PC-3 (cell line): ENCODE results near the gene CDK16. TPM values are rescaled to one million over a fixed set of nuclear protein-coding genes. Genes with fewer than 3 reads are reported as not detected.

ENCODE experiments used
- ATAC-seq: fragments of 200-7000 bp; cut with Tn5 transposase; 2 replicates; pipeline ENCODE4 v1.9.1; 2020; ENCODE audit warnings: mild to moderate bottlenecking, moderate library complexity
- BruUV-seq: library from RNA; stranded (reverse); fragments of 400-500 nt; replicated peaks from 2 replicates; lab custom pipeline; 2021; lab: Mats Ljungman, UMichigan
- CTCF ChIA-PET: fragments of 300-600 bp; sonication (Branson Sonifier 250); formaldehyde crosslinking; loops from one replicate; lab custom pipeline; 2022; ENCODE audit warnings: antibody characterized with exemption; lab: Charles Lee
- POLR2A ChIA-PET: fragments of 300-600 bp; sonication (Branson Sonifier 250); formaldehyde crosslinking; loops from one replicate; lab custom pipeline; 2022; ENCODE audit warnings: antibody characterized with exemption; ENCODE audit not compliant: unreplicated experiment; lab: Charles Lee
- DNase-seq: peaks from one replicate; pipeline ENCODE4 v3.0.0-alpha.2; 2015
- H2AFZ ChIP-seq: fragments of 300-600 bp; sonication (generic); 2 replicates; pipeline ENCODE4 v1.6.0; 2016; ENCODE audit warnings: antibody characterized with exemption, low read length
- H3F3A ChIP-seq: fragments of 300-600 bp; sonication (generic); one replicate; pipeline ENCODE4 v1.6.0; 2017; ENCODE audit warnings: antibody characterized with exemption, low read length, control low read depth, mild to moderate bottlenecking; ENCODE audit not compliant: unreplicated experiment
- H3K27ac ChIP-seq: fragments of 300-600 bp; sonication (generic); 2 replicates; pipeline ENCODE4 v1.5.1; 2016; ENCODE audit warnings: mild to moderate bottlenecking, low read length
- H3K27me3 ChIP-seq: fragments of 300-600 bp; sonication (generic); 2 replicates; pipeline ENCODE4 v1.6.1; 2016; ENCODE audit warnings: low read length, mixed read lengths
- H3K36me3 ChIP-seq: fragments of 300-600 bp; sonication (generic); 2 replicates; pipeline ENCODE4 v1.6.1; 2016; ENCODE audit warnings: low read depth, mixed run types, low read length, mixed read lengths
- H3K4me1 ChIP-seq: fragments of 300-600 bp; sonication (generic); 2 replicates; pipeline ENCODE4 v1.5.1; 2016; ENCODE audit warnings: low read length; ENCODE audit not compliant: insufficient read depth
- H3K4me2 ChIP-seq: fragments of 300-600 bp; sonication (generic); 2 replicates; pipeline ENCODE4 v1.6.0; 2016; ENCODE audit warnings: low read length
- H3K4me3 ChIP-seq: fragments of 300-600 bp; sonication (generic); 2 replicates; pipeline ENCODE4 v1.5.1; 2016; ENCODE audit warnings: mild to moderate bottlenecking, low read length, mixed read lengths
- H3K79me2 ChIP-seq: fragments of 300-600 bp; sonication (generic); 2 replicates; pipeline ENCODE4 v1.6.1; 2017; ENCODE audit warnings: low read length, mixed read lengths
- H3K9ac ChIP-seq: fragments of 300-600 bp; sonication (generic); 2 replicates; pipeline ENCODE4 v1.6.0; 2016; ENCODE audit warnings: mild to moderate bottlenecking, low read length
- H3K9me2 ChIP-seq: fragments of 300-600 bp; sonication (generic); replicated peaks from 2 replicates; pipeline ENCODE4 v1.6.1; 2016; ENCODE audit warnings: mixed run types, low read length, mixed read lengths
- H3K9me3 ChIP-seq: fragments of 300-600 bp; sonication (generic); 2 replicates; pipeline ENCODE4 v1.6.1; 2016; ENCODE audit warnings: low read length, mixed read lengths
- H4K20me1 ChIP-seq: fragments of 300-600 bp; sonication (generic); 2 replicates; pipeline ENCODE4 v1.6.1; 2016; ENCODE audit warnings: low read length, mixed read lengths
- EZH2 ChIP-seq: fragments of 300-600 bp; sonication (generic); IDR thresholded peaks from one replicate; pipeline ENCODE4 v1.6.1; 2017; ENCODE audit warnings: antibody characterized with exemption, mild to moderate bottlenecking, low read length; ENCODE audit not compliant: unreplicated experiment
- EZH2phosphoT487 ChIP-seq: fragments of 300-600 bp; sonication (generic); IDR thresholded peaks from 2 replicates; pipeline ENCODE4 v1.6.1; 2018; ENCODE audit warnings: mild to moderate bottlenecking, antibody characterized with exemption, low read length, borderline replicate concordance
- intact Hi-C: fragments of 100-400 bp; cut with micrococcal nuclease; formaldehyde crosslinking; loops from 2 replicates; pipeline ENCODE4 v1.9.0; 2023
- total RNA-seq: library from RNA; depleted of rRNA; stranded (reverse); fragments of >200 nt; gene quantifications from 2 replicates; pipeline ENCODE4 v1.2.3, GENCODE V29; 2014
- TF ChIP-seq, protein P1 (sequence below): fragments of 300-600 bp; sonication (generic); conservative IDR thresholded peaks from 2 replicates; pipeline ENCODE4 v1.5.1; 2017; ENCODE audit warnings: antibody characterized with exemption, low read depth, mild to moderate bottlenecking, low read length

Gene CDK16
- total RNA-seq, 1 experiment from 2014 or later, result 155 TPM

DNA sequence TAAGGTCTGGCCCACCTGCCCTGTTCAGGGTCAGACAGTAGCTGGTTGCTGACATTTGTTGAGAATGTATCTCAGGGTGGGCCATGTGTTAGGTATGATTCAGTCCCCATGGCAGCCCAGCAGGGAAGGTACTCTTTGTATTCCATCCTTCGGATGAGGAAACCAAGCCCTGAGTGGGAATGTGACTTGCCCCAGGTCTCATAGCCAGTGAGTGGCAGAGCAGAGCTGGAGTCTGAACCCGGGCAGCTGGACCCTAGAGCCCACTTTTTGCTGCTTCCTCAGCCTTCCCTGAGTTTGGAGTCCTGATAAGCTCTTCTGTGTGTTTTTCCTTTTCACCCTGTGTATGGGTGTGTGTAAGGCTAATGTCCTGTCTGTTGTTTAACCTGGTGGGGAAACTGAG is 46.5 kb upstream of the CDK16 start:
- ATAC-seq (no peak), DNase-seq (no peak)
- Histone ChIP-seq H3K27ac (no peak overlapping the region), H2AFZ (no peak overlapping the region), H3K9me2 (no peaks in the 10 kb centered on the region), H3K4me1 (no peaks in the 10 kb centered on the region), H3K27me3 (no peaks in the 10 kb centered on the region), H3F3A (no peaks in the 10 kb centered on the region), H3K4me3 (no peak overlapping the region), H3K9ac (no peak overlapping the region), H3K9me3 (no peaks in the 10 kb centered on the region), H3K79me2 (peaks cover 7% of the 10 kb centered on the region; the same call in 1 of the 2 replicates), H3K4me2 (no peak overlapping the region), H3K36me3 (peaks cover 7% of the 10 kb centered on the region; the same call in 1 of the 2 replicates), H4K20me1 (no peaks in the 10 kb centered on the region)
- intact Hi-C loops, result no loop called here
- TF ChIP-seq, protein P1, sequence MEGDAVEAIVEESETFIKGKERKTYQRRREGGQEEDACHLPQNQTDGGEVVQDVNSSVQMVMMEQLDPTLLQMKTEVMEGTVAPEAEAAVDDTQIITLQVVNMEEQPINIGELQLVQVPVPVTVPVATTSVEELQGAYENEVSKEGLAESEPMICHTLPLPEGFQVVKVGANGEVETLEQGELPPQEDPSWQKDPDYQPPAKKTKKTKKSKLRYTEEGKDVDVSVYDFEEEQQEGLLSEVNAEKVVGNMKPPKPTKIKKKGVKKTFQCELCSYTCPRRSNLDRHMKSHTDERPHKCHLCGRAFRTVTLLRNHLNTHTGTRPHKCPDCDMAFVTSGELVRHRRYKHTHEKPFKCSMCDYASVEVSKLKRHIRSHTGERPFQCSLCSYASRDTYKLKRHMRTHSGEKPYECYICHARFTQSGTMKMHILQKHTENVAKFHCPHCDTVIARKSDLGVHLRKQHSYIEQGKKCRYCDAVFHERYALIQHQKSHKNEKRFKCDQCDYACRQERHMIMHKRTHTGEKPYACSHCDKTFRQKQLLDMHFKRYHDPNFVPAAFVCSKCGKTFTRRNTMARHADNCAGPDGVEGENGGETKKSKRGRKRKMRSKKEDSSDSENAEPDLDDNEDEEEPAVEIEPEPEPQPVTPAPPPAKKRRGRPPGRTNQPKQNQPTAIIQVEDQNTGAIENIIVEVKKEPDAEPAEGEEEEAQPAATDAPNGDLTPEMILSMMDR, result no peak
- TF ChIP-seq EZH2, result no peak
- TF ChIP-seq EZH2phosphoT487, result no peak
- ChIA-PET CTCF (no interaction called here), POLR2A (no interaction called here)
- no TSS peak for BruUV-seq

DNA sequence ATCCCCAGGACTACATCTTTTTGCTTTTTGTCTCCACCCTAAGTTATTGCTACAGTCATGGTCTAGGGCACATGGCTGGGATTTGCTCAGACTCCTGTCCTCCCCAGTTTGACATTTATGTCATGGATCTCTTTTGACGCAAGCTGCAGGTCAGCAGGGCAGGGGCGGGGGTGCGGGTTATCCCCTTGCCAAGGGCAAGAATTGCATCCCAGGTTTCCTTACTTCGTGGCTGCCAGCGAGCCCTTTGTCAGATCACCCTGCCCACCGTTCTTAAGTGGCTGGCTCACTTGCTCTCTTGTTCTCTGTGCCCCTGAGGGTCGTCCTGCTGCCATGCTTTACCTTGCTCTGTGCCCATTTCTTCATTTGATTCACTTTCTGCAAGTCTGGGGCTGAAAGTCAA is 45.9 kb upstream of the CDK16 start:
- Histone ChIP-seq H3F3A (no peaks in the 10 kb centered on the region), H3K9ac (no peak overlapping the region), H3K4me3 (no peak overlapping the region), H3K36me3 (peaks cover 12% of the 10 kb centered on the region; the same call in 1 of the 2 replicates), H3K79me2 (peaks cover 6% of the 10 kb centered on the region; the same call in 1 of the 2 replicates), H3K4me2 (no peak overlapping the region), H3K4me1 (no peaks in the 10 kb centered on the region), H3K27me3 (no peaks in the 10 kb centered on the region), H4K20me1 (no peaks in the 10 kb centered on the region), H3K9me2 (no peaks in the 10 kb centered on the region), H3K9me3 (no peaks in the 10 kb centered on the region), H3K27ac (no peak overlapping the region), H2AFZ (no peak overlapping the region)
- intact Hi-C loops, result no loop called here
- no TSS peak for BruUV-seq
- ATAC-seq, result no peak
- POLR2A ChIA-PET, result no interaction called here
- CTCF ChIA-PET, result no interaction called here
- TF ChIP-seq, protein P1, result no peak
- no peak for TF ChIP-seq EZH2
- TF ChIP-seq EZH2phosphoT487, result no peak
- no peak for DNase-seq

DNA sequence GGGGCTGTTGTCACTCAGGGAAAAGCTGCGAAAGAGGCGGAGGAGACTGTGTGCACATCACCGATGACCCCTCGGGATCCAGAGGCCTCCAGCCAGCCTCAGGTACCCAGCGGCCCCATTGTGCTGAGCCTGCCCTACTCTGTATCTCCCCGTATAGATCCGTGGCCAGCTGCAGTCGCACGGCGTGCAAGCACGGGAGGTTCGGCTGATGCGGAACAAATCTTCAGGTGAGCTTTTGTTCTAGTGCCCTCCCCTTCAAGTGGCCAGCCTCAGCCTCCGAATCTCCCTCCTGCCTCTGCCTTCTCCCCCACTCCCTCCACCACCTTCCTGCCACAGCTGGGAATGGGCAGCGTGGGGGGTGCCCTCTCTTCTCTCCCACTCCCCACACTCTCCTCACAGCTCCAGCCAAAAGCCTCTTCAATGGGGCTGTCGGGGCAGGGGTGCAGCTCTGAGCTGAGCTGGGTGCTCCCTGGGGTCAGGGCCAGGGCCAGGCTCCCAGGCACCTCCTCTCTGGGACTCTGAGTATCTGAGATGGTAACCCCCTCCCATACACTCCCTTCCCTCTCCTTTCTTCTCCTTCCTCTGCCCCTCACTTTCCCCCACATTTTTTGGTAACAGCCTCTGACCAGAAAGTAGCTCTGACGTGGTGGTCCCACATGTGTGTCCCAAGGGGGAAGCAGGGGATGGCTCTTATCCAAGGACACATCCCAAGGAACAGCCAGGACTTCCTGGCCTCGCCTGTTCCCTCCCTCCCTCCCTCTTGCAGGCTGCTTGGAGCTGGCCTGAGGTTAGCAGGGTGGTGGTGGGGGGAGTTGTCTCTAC is 45.3 kb upstream of the CDK16 start:
- H3K9me2 ChIP-seq, result no peaks in the 10 kb centered on the region
- H3F3A ChIP-seq, result no peaks in the 10 kb centered on the region
- ChIA-PET CTCF (no interaction called here), POLR2A (no interaction called here)
- no peaks in the 10 kb centered on the region for H3K79me2 ChIP-seq
- no peak overlapping the region for H3K27ac ChIP-seq
- no peaks in the 10 kb centered on the region for H4K20me1 ChIP-seq
- H3K36me3 ChIP-seq, result peaks cover 15% of the 10 kb centered on the region; the same call in 1 of the 2 replicates
- no peak overlapping the region for H3K9ac ChIP-seq
- BruUV-seq, result no TSS peak
- ATAC-seq (no peak), DNase-seq (no peak)
- intact Hi-C loops, result no loop called here
- no peak overlapping the region for H2AFZ ChIP-seq
- TF ChIP-seq EZH2 (no peak), EZH2phosphoT487 (no peak)
- TF ChIP-seq, protein P1, result no peak
- no peaks in the 10 kb centered on the region for H3K4me1 ChIP-seq
- H3K4me2 ChIP-seq, result no peak overlapping the region
- H3K9me3 ChIP-seq, result no peaks in the 10 kb centered on the region
- no peaks in the 10 kb centered on the region for H3K27me3 ChIP-seq
- H3K4me3 ChIP-seq, result no peak overlapping the region
